22Rv1 (cell line): ENCODE data around the gene HSPB3.
"Not testable (repeated sequence)": the region's sequence is repeated elsewhere in the genome, so short reads cannot be mapped to it uniquely, and the experiment has no call there.

Source experiments
- CTCF ChIP-seq: fragments of 450-650 bp; IDR thresholded peaks from 2 replicates; pipeline ENCODE4 v1.5.1; 2017; ENCODE audit warnings: mild to moderate bottlenecking
- ZFX ChIP-seq: fragments of 450-650 bp; IDR thresholded peaks from 2 replicates; pipeline ENCODE4 v1.6.1; 2017; ENCODE audit warnings: antibody characterized with exemption, borderline replicate concordance

- not testable (repeated sequence) for TF ChIP-seq CTCF, ZFX
These were observed 35.0 kb upstream of the HSPB3 start for GRCh38 chr5:54420511-54420910.
